Measurements from ENCODE around the gene ZNF500. TPM values are rescaled to one million over a fixed set of nuclear protein-coding genes. Genes with fewer than 3 reads are reported as not detected.

ZNF500 gene
- total RNA-seq, 1 donor from 2014 or later: 10.9 TPM

DNA sequence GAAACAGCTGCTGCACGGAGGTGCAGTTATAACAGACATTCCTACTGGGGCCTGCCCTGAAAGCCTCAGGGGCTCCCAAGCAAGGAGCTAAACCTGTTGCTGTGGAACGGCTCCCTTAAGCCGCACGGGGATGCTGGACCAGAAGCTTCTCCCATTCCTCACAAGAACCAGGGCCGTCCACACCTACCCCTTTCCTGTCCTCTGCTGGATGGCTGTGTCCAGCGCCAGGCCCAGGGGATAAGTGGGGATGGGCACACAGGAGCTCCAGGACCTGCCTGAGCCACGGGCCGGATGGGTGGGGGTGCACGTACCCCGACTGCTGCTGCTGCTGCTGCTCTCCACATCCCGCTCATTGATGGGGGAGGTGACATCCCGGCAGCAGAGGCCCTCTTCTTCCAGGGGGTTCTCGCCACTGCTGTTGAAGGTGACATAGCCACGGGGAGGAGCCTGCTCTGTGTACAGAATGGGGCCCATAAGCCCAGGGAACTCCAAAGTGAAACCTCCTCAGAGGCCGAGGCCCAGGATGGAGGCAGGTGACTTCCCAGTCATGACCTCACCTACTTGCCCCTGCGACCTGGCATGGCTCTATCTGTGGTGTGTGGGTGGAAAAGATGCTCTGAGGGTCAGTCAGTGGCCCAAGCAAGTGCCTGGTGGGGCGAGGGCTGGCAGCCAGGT is 65.0 kb downstream of the ZNF500 start:
- DNase-seq: no peak

- DNase-seq: no peak
Measured at GRCh38 chr16:4700997-4701743, 65.8 kb downstream of the ZNF500 start.

DNA sequence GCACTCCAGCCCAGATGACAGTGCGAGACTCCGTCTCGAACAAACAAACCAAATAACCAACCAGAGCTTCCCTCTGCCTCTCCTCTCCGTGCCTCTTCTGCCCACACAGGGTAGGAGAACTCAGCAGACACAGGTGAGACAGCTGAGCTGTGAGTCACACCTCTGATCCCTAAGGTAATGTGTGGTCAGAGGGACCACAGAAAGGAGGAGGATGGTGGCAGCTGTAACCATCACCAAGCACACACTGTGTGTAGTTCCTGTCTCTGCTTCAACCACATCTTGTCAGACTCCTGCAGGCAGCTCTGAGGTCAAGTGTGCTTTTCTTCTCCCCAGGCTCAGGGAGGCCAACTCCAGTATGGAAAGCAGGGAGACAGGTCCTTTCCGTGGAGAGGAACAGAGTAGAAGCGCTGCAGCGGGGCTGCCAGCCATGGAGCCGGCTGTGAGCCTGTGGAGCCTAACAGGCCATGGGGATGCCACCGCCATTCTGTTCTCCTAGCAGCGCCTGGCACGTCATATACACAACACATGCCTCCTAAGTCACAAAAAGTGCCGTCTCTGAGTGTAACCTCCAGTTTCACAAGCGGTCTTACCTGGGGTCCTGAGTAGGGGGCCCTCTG is 66.5 kb downstream of the ZNF500 start:
- no peak for DNase-seq

DNA sequence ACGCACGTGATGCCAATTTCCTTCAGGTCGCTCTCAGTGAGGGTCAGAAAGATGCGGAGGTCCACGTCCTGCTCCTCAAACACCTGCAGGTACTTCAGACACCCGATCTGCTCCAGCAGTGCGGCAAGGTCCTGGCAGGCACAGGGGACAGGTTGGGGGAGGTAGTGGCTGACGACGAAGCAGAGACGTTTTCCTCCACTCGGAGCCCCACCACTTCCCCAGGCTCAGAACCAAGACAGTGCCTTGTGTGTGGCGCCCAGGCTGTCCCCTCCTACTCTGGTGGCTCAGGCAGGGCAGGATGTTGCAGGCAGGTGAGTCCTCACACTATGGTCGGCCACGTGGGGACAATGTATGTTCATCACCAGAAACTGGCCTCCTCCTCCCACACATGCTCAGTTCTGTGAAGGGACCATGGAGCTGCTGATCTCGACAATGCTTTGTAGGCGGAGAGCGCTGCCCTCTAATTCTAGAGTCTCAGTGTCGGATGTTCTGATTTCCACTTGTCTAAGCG is 67.9 kb downstream of the ZNF500 start:
- DNase-seq: no peak

GRCh38 chr16:4698321-4699045 is 68.5 kb downstream of the ZNF500 start:
- DNase-seq: no peak

Other genes starting within 250 kb of the ZNF500 start
- 12.9 and 17.3 TPM in 2 replicates for gene CDIP1, start 228.4 kb downstream of the ZNF500 start, total RNA-seq
- not detected in 2 replicates for gene C16orf96, start 210.8 kb downstream of the ZNF500 start, total RNA-seq
- gene UBALD1, start 152.3 kb downstream of the ZNF500 start, total RNA-seq: 5.9 and 13.4 TPM in 2 replicates
- 29.3 and 46.0 TPM in 2 replicates for gene MGRN1, start 142.3 kb downstream of the ZNF500 start, total RNA-seq
- gene NUDT16L1, start 73.6 kb downstream of the ZNF500 start, total RNA-seq: 34.4 and 39.0 TPM in 2 replicates
- gene ANKS3, start 32.9 kb downstream of the ZNF500 start, total RNA-seq: 14.8 and 29.3 TPM in 2 replicates
- 0.70 and 1.7 TPM in 2 replicates for gene DNAAF8, start 32.6 kb downstream of the ZNF500 start, total RNA-seq
- gene SEPTIN12, start 21.2 kb upstream of the ZNF500 start, total RNA-seq: not detected in 2 replicates
- gene SMIM22, start 28.2 kb upstream of the ZNF500 start, total RNA-seq: not detected in 2 replicates
- gene ROGDI, start 35.5 kb upstream of the ZNF500 start, total RNA-seq: 22.5 and 22.8 TPM in 2 replicates
- 85.6 and 103 TPM in 2 replicates for gene GLYR1, start 80.1 kb upstream of the ZNF500 start, total RNA-seq
- gene UBN1, start 80.3 kb upstream of the ZNF500 start, total RNA-seq: 30.1 and 44.6 TPM in 2 replicates
- gene PPL, start 170.0 kb upstream of the ZNF500 start, total RNA-seq: 3.6 and 7.0 TPM in 2 replicates
- gene SEC14L5, start 191.2 kb upstream of the ZNF500 start, total RNA-seq: 0.14 TPM in 1 of 2 replicates, not detected in the other

All from dermis blood vessel endothelial cell (primary cell).